Measurements from ENCODE around the gene CRNKL1.

CRNKL1 gene

GRCh38 chr20:20021835-20022234, 30.4 kb downstream of the CRNKL1 start:
- no peak overlapping the region for H3K4me3 ChIP-seq (ENCODE audit: low read depth, low read length)
- TF ChIP-seq CTCF (IDR thresholded peaks at IDR 0.05; ENCODE audit: borderline replicate concordance, insufficient read depth, low read depth, low read length), result no peak

GRCh38 chr20:20020908-20021307, 31.4 kb downstream of the CRNKL1 start:
- no peak overlapping the region for H3K4me3 ChIP-seq (ENCODE audit: low read depth, low read length)
- no peak for TF ChIP-seq CTCF (IDR thresholded peaks at IDR 0.05; ENCODE audit: borderline replicate concordance, insufficient read depth, low read depth, low read length)

GRCh38 chr20:20019123-20019522, 33.1 kb downstream of the CRNKL1 start:
- no peak for TF ChIP-seq CTCF (IDR thresholded peaks at IDR 0.05; ENCODE audit: borderline replicate concordance, insufficient read depth, low read depth, low read length)
- H3K4me3 ChIP-seq (ENCODE audit: low read depth, low read length), result no peak overlapping the region

GRCh38 chr20:20018366-20018765, 33.9 kb downstream of the CRNKL1 start:
- TF ChIP-seq CTCF (IDR thresholded peaks at IDR 0.05; ENCODE audit: borderline replicate concordance, insufficient read depth, low read depth, low read length), result no peak
- no peak overlapping the region for H3K4me3 ChIP-seq (ENCODE audit: low read depth, low read length)

GRCh38 chr20:20017844-20018185, 34.5 kb downstream of the CRNKL1 start:
- peak overlapping the region; percentile 69 for H3K4me3 ChIP-seq (ENCODE audit: low read depth, low read length)
- no peak for TF ChIP-seq CTCF (IDR thresholded peaks at IDR 0.05; ENCODE audit: borderline replicate concordance, insufficient read depth, low read depth, low read length)

- H3K4me3 ChIP-seq (ENCODE audit: low read depth, low read length), result peak within 1 kb of the TSS; percentile 69
- peak; percentile 88 for TF ChIP-seq CTCF (IDR thresholded peaks at IDR 0.05; ENCODE audit: borderline replicate concordance, insufficient read depth, low read depth, low read length)
Observed at GRCh38 chr20:20017001-20017843, 35.0 kb downstream of the CRNKL1 start, which contains the start of gene NAA20. Gene NAA20 (plus strand): TSS chr20:20017362. CDS start chr20:20017397, 35 bp downstream.

GRCh38 chr20:20014659-20015058, 37.6 kb downstream of the CRNKL1 start:
- TF ChIP-seq CTCF (IDR thresholded peaks at IDR 0.05; ENCODE audit: borderline replicate concordance, insufficient read depth, low read depth, low read length), result no peak

More at GRCh38 chr20:20014659-20015058, 37.6 kb downstream of the CRNKL1 start:
- no peak overlapping the region for H3K4me3 ChIP-seq (ENCODE audit: low read depth, low read length)

Data from GM12875 (cell line).